Glutamatergic neuron (in vitro differentiated cells): ENCODE data around the gene ZNF3. TPM values are rescaled to one million over a fixed set of nuclear protein-coding genes. Genes with fewer than 3 reads are reported as not detected.

Experiments
- DNase-seq: peaks from one replicate; pipeline ENCODE4 v3.0.0; 2022
- H3K27ac Mint-ChIP-seq: one replicate; pipeline ENCODE4 v1.8.0; 2020; ENCODE audit warnings: mild to moderate bottlenecking, mixed read lengths, inconsistent platforms; ENCODE audit not compliant: unreplicated experiment
- H3K27me3 Mint-ChIP-seq: one replicate; pipeline ENCODE4 v1.8.0; 2020; ENCODE audit warnings: mild to moderate bottlenecking, moderate library complexity, mixed read lengths, inconsistent platforms; ENCODE audit not compliant: unreplicated experiment
- H3K36me3 Mint-ChIP-seq: one replicate; pipeline ENCODE4 v1.8.0; 2020; ENCODE audit warnings: mild to moderate bottlenecking, mixed read lengths, inconsistent platforms; ENCODE audit not compliant: unreplicated experiment
- H3K4me1 Mint-ChIP-seq: one replicate; pipeline ENCODE4 v1.8.0; 2020; ENCODE audit warnings: mild to moderate bottlenecking, low read depth, mixed read lengths, inconsistent platforms; ENCODE audit not compliant: unreplicated experiment
- H3K4me3 Mint-ChIP-seq: one replicate; pipeline ENCODE4 v1.8.0; 2020; ENCODE audit warnings: mild to moderate bottlenecking, mixed read lengths, inconsistent platforms; ENCODE audit not compliant: unreplicated experiment
- H3K9me3 Mint-ChIP-seq: one replicate; pipeline ENCODE4 v1.8.0; 2020; ENCODE audit warnings: mild to moderate bottlenecking, moderate library complexity, mixed read lengths, inconsistent platforms; ENCODE audit not compliant: unreplicated experiment
- CTCF ChIP-seq: fragments of 200-600 bp; sonication (generic); IDR thresholded peaks from one replicate; pipeline ENCODE4 v1.5.0; 2021; ENCODE audit not compliant: partially characterized antibody, unreplicated experiment
- total RNA-seq: library from RNA; stranded (reverse); fragmentation: NEBNext Ultra II Directional; extraction: Animal tissue kit (Norgen Biotek cat#: 25700); gene quantifications from one replicate; pipeline ENCODE4 v1.2.1, GENCODE V29; 2021; ENCODE audit not compliant: unreplicated experiment

The ZNF3 gene
- total RNA-seq, 1 donor from 2014 or later: 87.9 TPM

GRCh38 chr7:100029596-100029995 is 51.9 kb downstream of the ZNF3 start:
- Mint-ChIP-seq H3K27ac (no peak overlapping the region), H3K27me3 (peaks cover 7% of the 10 kb centered on the region), H3K4me3 (no peak overlapping the region), H3K9me3 (peaks cover 3% of the 10 kb centered on the region), H3K4me1 (no peaks in the 10 kb centered on the region), H3K36me3 (peaks cover 12% of the 10 kb centered on the region)
- no peak for TF ChIP-seq CTCF
- DNase-seq: no peak

DNA sequence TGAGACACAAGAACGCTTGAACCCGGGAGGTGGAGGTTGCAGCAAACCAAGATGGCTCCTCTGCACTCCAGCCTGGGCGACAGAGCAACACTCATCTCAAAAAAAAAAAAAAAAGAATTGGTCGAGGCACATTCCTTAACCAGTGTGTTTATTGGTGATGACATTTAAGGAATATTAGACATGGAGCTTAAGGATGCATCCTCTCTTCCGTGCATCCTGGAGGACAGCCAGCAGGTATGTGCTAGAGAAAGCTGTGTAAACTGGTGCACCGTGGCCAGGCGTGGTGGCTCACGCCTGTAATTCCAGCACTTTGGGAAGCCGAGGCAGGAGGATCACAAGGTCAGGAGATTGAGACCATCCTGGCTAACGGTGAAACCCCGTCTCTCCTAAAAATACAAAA is 54.3 kb downstream of the ZNF3 start:
- H3K4me3 Mint-ChIP-seq: no peak overlapping the region
- peaks cover 3% of the 10 kb centered on the region for H3K9me3 Mint-ChIP-seq
- peaks cover 5% of the 10 kb centered on the region for H3K27me3 Mint-ChIP-seq
- H3K27ac Mint-ChIP-seq: no peak overlapping the region
- no peak for DNase-seq
- H3K36me3 Mint-ChIP-seq: peaks cover 7% of the 10 kb centered on the region
- no peak for TF ChIP-seq CTCF
- H3K4me1 Mint-ChIP-seq: no peaks in the 10 kb centered on the region

GRCh38 chr7:100024020-100024619 is 57.4 kb downstream of the ZNF3 start:
- no peak for TF ChIP-seq CTCF
- Mint-ChIP-seq H3K4me3 (no peak overlapping the region), H3K4me1 (no peaks in the 10 kb centered on the region), H3K27me3 (no peaks in the 10 kb centered on the region), H3K9me3 (peaks cover 1% of the 10 kb centered on the region), H3K36me3 (peaks cover 4% of the 10 kb centered on the region), H3K27ac (no peak overlapping the region)
- DNase-seq: no peak

- Mint-ChIP-seq H3K27me3 (no peaks in the 10 kb centered on the region), H3K4me1 (peaks cover 3% of the 10 kb centered on the region), H3K36me3 (peaks cover 4% of the 10 kb centered on the region), H3K9me3 (peaks cover 1% of the 10 kb centered on the region), H3K4me3 (no peak overlapping the region), H3K27ac (peak overlapping the region; percentile 43)
- no peak for TF ChIP-seq CTCF
- no peak for DNase-seq
Measured at GRCh38 chr7:100023526-100023925, 58.0 kb downstream of the ZNF3 start.

DNA sequence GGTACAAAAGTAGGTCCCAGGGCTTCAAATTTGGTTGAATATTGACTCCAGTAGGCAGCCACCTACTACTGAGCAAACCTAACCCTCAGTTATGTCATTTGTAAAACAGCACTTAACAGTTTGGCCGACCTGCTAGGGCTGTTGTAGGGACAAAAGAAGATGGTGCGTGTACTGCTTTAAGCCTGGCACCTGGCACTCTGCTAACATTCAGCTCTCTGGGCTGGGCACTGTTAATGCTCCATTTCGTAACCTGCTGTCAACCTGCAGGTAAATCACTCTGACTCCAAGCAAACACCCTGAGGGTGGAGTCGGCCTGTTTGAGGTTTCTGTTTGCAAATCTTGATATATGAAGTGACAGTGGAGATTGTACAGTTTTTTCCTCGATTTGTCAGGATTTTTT is 58.9 kb downstream of the ZNF3 start:
- no peak for DNase-seq
- Mint-ChIP-seq H3K9me3 (peaks cover 1% of the 10 kb centered on the region), H3K36me3 (peaks cover 4% of the 10 kb centered on the region), H3K4me3 (no peak overlapping the region), H3K27ac (no peak overlapping the region), H3K27me3 (no peaks in the 10 kb centered on the region), H3K4me1 (peaks cover 6% of the 10 kb centered on the region)
- no peak for TF ChIP-seq CTCF
